Measurements from ENCODE around the gene IMPA2.

DNA sequence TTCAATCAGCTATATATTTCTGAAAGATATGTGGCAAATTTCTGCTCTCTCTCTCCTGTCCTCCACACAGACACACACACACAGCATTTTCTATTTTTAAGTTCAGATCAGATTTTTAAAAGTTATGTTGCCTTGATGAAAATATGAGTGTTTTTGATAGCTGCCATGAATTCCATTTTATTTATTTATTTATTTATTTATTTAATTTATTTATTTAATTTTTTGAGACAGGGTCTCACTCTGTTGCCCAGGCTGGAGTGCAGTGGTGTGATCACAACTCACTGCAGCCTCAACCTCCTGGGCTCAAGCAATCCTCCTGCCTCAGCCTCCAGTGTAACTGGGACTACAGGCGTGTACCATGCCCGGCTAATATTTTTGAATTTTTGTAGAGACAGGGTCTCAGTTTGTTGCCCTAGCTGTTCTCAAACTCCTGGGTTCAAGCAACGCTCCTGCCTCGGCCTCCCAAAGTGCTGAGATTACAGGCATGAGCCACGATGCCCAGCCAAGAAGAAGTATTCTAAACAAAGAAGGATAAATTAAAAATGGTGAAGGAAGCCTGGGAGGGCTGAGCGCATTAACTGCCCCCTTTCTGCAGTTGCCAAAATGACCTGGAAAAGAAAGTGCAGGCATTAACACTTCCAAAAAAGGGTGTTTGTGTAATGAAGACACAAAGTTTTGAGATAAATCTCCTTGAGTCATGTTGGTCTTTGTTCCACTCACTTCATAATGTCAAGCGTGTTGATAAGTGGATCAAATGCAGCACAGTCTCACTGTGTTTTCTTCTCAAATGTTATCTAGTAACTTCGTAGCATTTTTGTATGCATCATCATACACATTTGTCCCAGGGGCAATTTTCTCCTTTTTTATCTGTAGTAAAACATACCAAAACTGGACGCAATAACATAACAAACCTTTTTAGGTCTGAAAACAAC, 11.1 kb upstream of the IMPA2 start:
- TF ChIP-seq, protein P1, sequence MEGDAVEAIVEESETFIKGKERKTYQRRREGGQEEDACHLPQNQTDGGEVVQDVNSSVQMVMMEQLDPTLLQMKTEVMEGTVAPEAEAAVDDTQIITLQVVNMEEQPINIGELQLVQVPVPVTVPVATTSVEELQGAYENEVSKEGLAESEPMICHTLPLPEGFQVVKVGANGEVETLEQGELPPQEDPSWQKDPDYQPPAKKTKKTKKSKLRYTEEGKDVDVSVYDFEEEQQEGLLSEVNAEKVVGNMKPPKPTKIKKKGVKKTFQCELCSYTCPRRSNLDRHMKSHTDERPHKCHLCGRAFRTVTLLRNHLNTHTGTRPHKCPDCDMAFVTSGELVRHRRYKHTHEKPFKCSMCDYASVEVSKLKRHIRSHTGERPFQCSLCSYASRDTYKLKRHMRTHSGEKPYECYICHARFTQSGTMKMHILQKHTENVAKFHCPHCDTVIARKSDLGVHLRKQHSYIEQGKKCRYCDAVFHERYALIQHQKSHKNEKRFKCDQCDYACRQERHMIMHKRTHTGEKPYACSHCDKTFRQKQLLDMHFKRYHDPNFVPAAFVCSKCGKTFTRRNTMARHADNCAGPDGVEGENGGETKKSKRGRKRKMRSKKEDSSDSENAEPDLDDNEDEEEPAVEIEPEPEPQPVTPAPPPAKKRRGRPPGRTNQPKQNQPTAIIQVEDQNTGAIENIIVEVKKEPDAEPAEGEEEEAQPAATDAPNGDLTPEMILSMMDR (conservative IDR thresholded peaks at IDR 0.05; ENCODE audit: low read depth, low read length), result no peak
- TF ChIP-seq EZH2 (IDR thresholded peaks at IDR 0.05; ENCODE audit: borderline replicate concordance, low read depth, low read length, poor library complexity, severe bottlenecking), result no peak

All from A673 (cell line).